Activated naive CD8-positive, alpha-beta T cell (primary cell): ENCODE data around the gene ZBTB40.

ENCODE experiments used
- H3K27ac Mint-ChIP-seq: one replicate; pipeline ENCODE4 v1.8.0; 2021; ENCODE audit warnings: mixed read lengths
- H3K27me3 Mint-ChIP-seq: one replicate; pipeline ENCODE4 v1.8.0; 2021; ENCODE audit warnings: mixed read lengths
- H3K36me3 Mint-ChIP-seq: one replicate; pipeline ENCODE4 v1.8.0; 2021; ENCODE audit warnings: mixed read lengths
- H3K4me1 Mint-ChIP-seq: one replicate; pipeline ENCODE4 v1.8.0; 2021; ENCODE audit warnings: low read depth, mixed read lengths
- H3K4me3 Mint-ChIP-seq: one replicate; pipeline ENCODE4 v1.8.0; 2021; ENCODE audit warnings: mild to moderate bottlenecking, mixed read lengths
- H3K9me3 Mint-ChIP-seq: one replicate; pipeline ENCODE4 v1.8.0; 2021; ENCODE audit warnings: low read depth, mixed read lengths

Gene ZBTB40

GRCh38 chr1:22417466-22417865, 34.2 kb upstream of the ZBTB40 start:
- Mint-ChIP-seq H3K9me3 (no peaks in the 10 kb centered on the region), H3K27ac (no peak overlapping the region), H3K4me3 (no peak overlapping the region), H3K27me3 (peaks cover 30% of the 10 kb centered on the region), H3K4me1 (peaks cover 3% of the 10 kb centered on the region), H3K36me3 (no peaks in the 10 kb centered on the region)

GRCh38 chr1:22418312-22418711, 33.3 kb upstream of the ZBTB40 start:
- no peak overlapping the region for H3K27ac Mint-ChIP-seq
- no peaks in the 10 kb centered on the region for H3K9me3 Mint-ChIP-seq
- peaks cover 3% of the 10 kb centered on the region for H3K4me1 Mint-ChIP-seq
- no peaks in the 10 kb centered on the region for H3K36me3 Mint-ChIP-seq
- H3K27me3 Mint-ChIP-seq = peaks cover 30% of the 10 kb centered on the region
- no peak overlapping the region for H3K4me3 Mint-ChIP-seq

GRCh38 chr1:22418933-22419382, 32.7 kb upstream of the ZBTB40 start:
- Mint-ChIP-seq H3K36me3 (no peaks in the 10 kb centered on the region), H3K27me3 (peaks cover 28% of the 10 kb centered on the region), H3K4me1 (peaks cover 3% of the 10 kb centered on the region), H3K27ac (no peak overlapping the region), H3K9me3 (no peaks in the 10 kb centered on the region), H3K4me3 (no peak overlapping the region)

- Mint-ChIP-seq H3K27ac (no peak overlapping the region), H3K36me3 (no peaks in the 10 kb centered on the region), H3K27me3 (peaks cover 28% of the 10 kb centered on the region), H3K4me3 (no peak overlapping the region), H3K4me1 (peaks cover 3% of the 10 kb centered on the region), H3K9me3 (no peaks in the 10 kb centered on the region)
Observed at GRCh38 chr1:22420455-22421053, 31.1 kb upstream of the ZBTB40 start.

DNA sequence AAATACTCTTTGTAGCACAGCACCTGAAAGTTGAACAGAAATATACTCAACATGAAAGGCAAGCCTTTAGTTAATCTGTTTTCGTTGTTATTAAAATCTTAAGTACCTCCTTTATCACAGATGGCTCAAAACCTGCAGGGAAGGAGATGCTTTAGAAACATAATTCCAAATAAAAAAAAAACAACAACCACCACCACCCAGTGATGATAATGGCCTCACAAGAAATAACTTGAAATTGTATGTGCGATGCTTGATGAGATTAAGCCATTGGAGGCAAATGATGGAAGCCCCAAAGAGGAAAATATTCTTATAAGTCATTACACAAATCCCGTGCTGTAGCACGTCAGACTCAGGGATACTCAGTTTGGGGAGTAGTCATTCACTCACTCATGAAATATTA, 24.9 kb upstream of the ZBTB40 start:
- H3K4me1 Mint-ChIP-seq = no peaks in the 10 kb centered on the region
- H3K27me3 Mint-ChIP-seq = peaks cover 3% of the 10 kb centered on the region
- H3K36me3 Mint-ChIP-seq = no peaks in the 10 kb centered on the region
- H3K27ac Mint-ChIP-seq = no peak overlapping the region
- no peak overlapping the region for H3K4me3 Mint-ChIP-seq
- H3K9me3 Mint-ChIP-seq = no peaks in the 10 kb centered on the region

DNA sequence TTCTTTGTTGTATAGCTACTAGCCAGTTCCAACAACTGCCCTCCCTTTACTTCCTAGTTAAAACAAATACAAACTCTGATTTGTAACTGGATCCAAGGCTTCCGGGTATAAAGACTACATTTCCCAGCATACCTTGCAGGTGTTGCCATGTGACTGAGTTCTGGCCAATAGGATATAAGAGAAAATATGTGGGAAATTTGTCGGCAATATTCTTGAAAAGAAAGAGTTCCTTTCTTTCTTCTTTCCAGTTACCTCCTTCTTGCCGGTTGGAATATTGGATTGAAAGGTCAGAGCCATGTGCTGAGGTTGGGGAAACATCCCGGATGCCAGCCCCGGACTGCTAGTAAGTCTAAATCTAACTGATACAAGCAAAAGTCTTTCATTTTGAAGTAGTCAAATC, 23.0 kb upstream of the ZBTB40 start:
- Mint-ChIP-seq H3K36me3 (no peaks in the 10 kb centered on the region), H3K4me1 (no peaks in the 10 kb centered on the region), H3K4me3 (peak overlapping the region; percentile 86), H3K27ac (no peak overlapping the region), H3K27me3 (peaks cover 3% of the 10 kb centered on the region), H3K9me3 (no peaks in the 10 kb centered on the region)

DNA sequence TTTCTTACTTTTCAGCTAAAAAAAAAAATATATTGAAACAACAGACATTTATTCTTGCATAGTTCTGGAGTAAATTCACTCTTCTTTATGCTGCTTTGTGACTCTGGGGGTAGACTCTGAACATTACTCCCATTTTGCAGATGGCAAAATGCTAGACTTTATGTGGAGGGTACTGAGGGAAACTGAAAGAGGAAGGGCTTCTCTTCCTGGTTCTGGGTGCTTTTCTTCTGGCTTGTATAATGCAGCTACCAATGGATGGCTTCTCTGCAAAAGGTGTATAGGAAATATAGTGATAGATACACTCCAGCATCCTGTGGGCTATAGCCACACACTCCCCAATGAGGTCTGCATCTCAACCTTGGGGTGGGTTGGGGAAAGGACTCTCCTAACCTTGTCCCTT, 19.7 kb upstream of the ZBTB40 start:
- Mint-ChIP-seq H3K4me1 (no peaks in the 10 kb centered on the region), H3K27me3 (peaks cover 12% of the 10 kb centered on the region), H3K36me3 (no peaks in the 10 kb centered on the region), H3K27ac (no peak overlapping the region), H3K9me3 (no peaks in the 10 kb centered on the region), H3K4me3 (no peak overlapping the region)

DNA sequence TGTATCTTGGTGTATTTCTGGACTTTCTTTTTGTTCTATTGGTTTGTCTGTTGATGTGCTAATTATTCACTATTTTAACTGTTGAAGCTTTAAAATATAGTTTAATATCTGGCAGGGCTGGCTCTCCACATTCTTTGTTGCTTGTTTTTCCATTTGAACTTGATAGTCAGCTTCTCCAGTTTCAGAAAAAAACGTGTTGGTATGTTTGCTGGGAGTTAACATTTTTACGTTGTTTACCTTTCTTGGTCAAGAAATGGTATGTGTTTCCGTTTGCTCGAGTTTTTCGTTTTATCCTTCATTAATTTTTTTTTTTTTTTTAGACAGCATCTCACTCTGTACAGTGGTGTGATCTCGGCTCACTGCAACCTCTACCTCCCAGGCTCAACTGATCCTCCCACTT, 16.9 kb upstream of the ZBTB40 start:
- H3K9me3 Mint-ChIP-seq = peaks cover 7% of the 10 kb centered on the region
- H3K4me3 Mint-ChIP-seq = no peak overlapping the region

GRCh38 chr1:22436948-22437347, 14.7 kb upstream of the ZBTB40 start:
- H3K4me1 Mint-ChIP-seq = no peaks in the 10 kb centered on the region
- no peak overlapping the region for H3K4me3 Mint-ChIP-seq
- H3K27me3 Mint-ChIP-seq = peaks cover 21% of the 10 kb centered on the region
- no peak overlapping the region for H3K27ac Mint-ChIP-seq
- peaks cover 11% of the 10 kb centered on the region for H3K36me3 Mint-ChIP-seq
- H3K9me3 Mint-ChIP-seq = peaks cover 24% of the 10 kb centered on the region

More for the DNA sequence above, 16.9 kb upstream of the ZBTB40 start:
- H3K36me3 Mint-ChIP-seq = peaks cover 2% of the 10 kb centered on the region
- no peak overlapping the region for H3K27ac Mint-ChIP-seq
- no peaks in the 10 kb centered on the region for H3K4me1 Mint-ChIP-seq
- peaks cover 21% of the 10 kb centered on the region for H3K27me3 Mint-ChIP-seq

DNA sequence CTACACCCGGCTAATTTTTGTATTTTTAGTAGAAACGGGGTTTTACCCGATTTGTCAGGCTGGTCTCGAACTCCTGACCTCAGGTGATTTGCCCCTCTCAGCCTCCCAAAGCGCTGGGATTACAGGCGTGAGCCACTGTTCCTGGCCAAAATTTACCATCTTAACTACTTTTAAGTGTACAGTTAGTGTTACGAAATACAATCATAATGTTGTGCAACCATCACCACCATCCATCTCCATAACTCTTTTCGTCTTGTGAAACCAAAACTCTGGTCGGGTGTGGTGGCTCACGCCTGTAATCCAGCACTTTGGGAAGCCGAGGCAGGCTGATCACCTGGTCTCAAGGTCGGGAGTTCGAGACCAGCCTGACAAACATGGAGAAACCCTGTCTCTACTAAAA, 14.1 kb upstream of the ZBTB40 start:
- no peaks in the 10 kb centered on the region for H3K4me1 Mint-ChIP-seq
- no peak overlapping the region for H3K27ac Mint-ChIP-seq
- H3K9me3 Mint-ChIP-seq = peaks cover 25% of the 10 kb centered on the region
- H3K4me3 Mint-ChIP-seq = no peak overlapping the region
- peaks cover 14% of the 10 kb centered on the region for H3K36me3 Mint-ChIP-seq
- peaks cover 21% of the 10 kb centered on the region for H3K27me3 Mint-ChIP-seq

DNA sequence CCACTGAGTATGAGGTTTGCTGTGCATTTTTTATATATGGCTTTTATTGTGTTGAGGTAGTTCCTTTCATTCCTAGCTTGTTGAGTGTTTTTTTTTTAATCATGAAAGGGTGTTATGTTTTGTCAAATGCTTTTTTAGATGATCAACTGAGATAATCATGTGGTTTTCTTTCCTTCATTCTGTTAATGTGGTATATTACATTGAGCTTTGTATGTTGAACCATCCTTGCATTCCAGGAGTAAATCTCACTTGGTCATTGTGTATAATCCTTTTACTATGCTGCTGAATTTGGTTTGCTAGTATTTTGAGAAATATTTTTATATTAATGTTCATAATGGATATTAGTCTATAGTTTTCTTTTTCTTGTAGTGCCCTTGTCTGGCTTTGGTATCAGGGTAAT, 11.1 kb upstream of the ZBTB40 start:
- H3K4me3 Mint-ChIP-seq = no peak overlapping the region
- H3K4me1 Mint-ChIP-seq = no peaks in the 10 kb centered on the region
- H3K36me3 Mint-ChIP-seq = peaks cover 14% of the 10 kb centered on the region
- peaks cover 19% of the 10 kb centered on the region for H3K27me3 Mint-ChIP-seq
- H3K9me3 Mint-ChIP-seq = peaks cover 25% of the 10 kb centered on the region
- no peak overlapping the region for H3K27ac Mint-ChIP-seq

DNA sequence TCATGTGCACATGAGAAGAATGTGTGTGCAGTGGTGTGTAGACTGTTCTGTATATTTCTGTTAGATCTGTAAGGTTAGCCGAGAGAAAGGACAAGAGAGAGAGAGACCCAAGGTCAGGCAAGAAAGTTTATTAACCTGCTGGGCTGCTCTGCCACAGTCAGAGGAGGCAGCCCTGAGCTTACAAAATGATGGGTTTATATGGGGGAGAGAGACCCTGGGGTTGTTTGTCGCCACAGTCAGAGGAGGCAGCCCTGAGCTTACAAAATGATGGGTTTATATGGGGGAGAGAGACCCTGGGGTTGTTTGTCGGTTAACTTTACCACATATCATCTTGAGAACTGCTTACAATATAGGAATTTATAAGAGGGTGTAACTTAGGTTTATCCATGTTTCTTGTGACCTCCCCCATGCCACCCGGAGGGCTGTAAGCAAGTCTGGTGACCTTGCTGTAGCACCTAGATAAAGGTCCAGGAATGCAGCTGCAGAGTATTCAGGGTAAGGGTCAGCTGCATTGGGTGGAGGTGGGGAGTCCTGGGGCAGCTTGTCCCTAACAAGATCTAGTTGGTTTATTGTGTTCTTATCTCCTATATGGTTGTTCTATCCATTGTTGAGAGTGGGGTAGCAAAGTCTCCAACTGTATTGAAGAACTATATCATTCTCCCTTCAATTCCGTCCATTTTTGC, 9.3 kb upstream of the ZBTB40 start:
- Mint-ChIP-seq H3K4me3 (no peak overlapping the region), H3K36me3 (peaks cover 14% of the 10 kb centered on the region), H3K27ac (no peak overlapping the region), H3K9me3 (peaks cover 25% of the 10 kb centered on the region), H3K27me3 (peaks cover 14% of the 10 kb centered on the region), H3K4me1 (no peaks in the 10 kb centered on the region)

DNA sequence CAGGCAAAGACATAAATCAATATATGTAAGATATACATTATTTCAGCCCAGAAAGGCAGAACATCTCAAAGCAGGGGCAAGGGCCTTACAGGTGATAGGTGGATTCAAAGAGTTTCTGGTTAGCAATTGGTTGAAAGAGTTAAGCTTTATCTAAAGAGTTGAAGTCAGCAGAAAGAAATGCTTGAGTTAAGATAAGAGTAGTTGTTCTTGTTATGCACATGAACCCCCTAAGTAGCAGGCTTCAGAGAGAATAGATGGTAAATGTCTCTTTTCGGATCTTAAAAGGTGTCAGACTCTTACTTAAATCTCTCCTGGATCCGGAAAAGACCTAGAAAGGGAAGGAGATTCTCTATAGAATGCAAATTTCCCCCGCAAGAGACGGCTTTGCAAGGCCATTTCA, 8.3 kb upstream of the ZBTB40 start:
- H3K4me1 Mint-ChIP-seq = no peaks in the 10 kb centered on the region
- H3K27ac Mint-ChIP-seq = no peak overlapping the region
- peaks cover 11% of the 10 kb centered on the region for H3K27me3 Mint-ChIP-seq

DNA sequence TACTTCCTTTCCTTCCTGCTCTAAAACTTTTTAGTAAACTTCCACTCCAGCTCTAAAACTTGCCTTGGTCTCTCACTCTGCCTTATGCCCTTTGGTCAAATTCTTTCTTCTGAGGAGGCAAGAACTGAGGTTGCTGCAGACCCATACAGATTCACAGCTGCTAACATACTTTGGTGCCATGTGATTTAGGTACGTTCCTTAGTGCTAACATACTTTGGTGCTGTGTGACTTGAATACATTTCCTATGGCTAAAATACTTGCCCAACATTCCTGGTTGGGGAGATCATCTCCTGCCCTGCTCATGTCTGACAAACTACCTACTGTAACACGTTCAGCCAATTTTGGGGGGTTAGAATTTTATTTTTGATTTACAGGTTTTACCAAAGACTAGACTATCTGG, 6.8 kb upstream of the ZBTB40 start:
- H3K4me1 Mint-ChIP-seq = no peaks in the 10 kb centered on the region

More for the DNA sequence above, 8.3 kb upstream of the ZBTB40 start:
- H3K4me3 Mint-ChIP-seq = no peak overlapping the region
- H3K36me3 Mint-ChIP-seq = peaks cover 14% of the 10 kb centered on the region
- H3K9me3 Mint-ChIP-seq = peaks cover 25% of the 10 kb centered on the region

GRCh38 chr1:22447621-22448111, 4.0 kb upstream of the ZBTB40 start:
- Mint-ChIP-seq H3K36me3 (no peaks in the 10 kb centered on the region), H3K27me3 (peaks cover 6% of the 10 kb centered on the region), H3K4me3 (no peak overlapping the region), H3K9me3 (no peaks in the 10 kb centered on the region), H3K4me1 (peaks cover 13% of the 10 kb centered on the region), H3K27ac (no peak overlapping the region)

More for the DNA sequence above, 6.8 kb upstream of the ZBTB40 start:
- Mint-ChIP-seq H3K27ac (no peak overlapping the region), H3K36me3 (peaks cover 12% of the 10 kb centered on the region), H3K9me3 (peaks cover 17% of the 10 kb centered on the region), H3K4me3 (no peak overlapping the region), H3K27me3 (peaks cover 6% of the 10 kb centered on the region)

DNA sequence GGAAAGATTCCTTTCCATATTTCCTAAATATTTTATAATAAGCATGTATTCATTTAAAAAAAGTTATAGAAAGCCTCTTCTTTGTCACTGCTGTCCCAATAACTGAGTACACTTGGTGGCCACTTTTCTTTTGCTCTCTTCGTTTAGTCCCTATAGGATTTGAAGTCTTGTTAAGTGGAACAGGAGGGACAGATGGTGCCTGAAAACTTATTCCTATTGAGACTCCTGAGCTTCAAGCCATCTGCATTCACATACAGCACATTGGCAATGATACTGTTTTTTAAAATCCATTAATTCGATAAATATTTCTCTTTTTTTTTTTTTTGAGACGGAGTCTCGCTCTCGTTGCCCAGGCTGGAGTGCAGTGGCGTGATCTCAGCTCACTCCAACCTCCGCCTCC, 2.0 kb upstream of the ZBTB40 start:
- peaks cover 2% of the 10 kb centered on the region for H3K36me3 Mint-ChIP-seq
- H3K27me3 Mint-ChIP-seq = peaks cover 3% of the 10 kb centered on the region
- H3K4me1 Mint-ChIP-seq = peaks cover 27% of the 10 kb centered on the region
- no peaks in the 10 kb centered on the region for H3K9me3 Mint-ChIP-seq
- no peak overlapping the region for H3K27ac Mint-ChIP-seq
- H3K4me3 Mint-ChIP-seq = no peak overlapping the region
